ENCODE measurements around the gene ARID1A. TPM values are rescaled to one million over a fixed set of nuclear protein-coding genes. Genes with fewer than 3 reads are reported as not detected.

The ARID1A gene
- total and polyA plus RNA-seq, 9 of the 15 experiments (the other 6 are each of a cell fraction or from before 2014, with no cell fraction given), result 8.3 to 88.3 (median 22.5) TPM

DNA sequence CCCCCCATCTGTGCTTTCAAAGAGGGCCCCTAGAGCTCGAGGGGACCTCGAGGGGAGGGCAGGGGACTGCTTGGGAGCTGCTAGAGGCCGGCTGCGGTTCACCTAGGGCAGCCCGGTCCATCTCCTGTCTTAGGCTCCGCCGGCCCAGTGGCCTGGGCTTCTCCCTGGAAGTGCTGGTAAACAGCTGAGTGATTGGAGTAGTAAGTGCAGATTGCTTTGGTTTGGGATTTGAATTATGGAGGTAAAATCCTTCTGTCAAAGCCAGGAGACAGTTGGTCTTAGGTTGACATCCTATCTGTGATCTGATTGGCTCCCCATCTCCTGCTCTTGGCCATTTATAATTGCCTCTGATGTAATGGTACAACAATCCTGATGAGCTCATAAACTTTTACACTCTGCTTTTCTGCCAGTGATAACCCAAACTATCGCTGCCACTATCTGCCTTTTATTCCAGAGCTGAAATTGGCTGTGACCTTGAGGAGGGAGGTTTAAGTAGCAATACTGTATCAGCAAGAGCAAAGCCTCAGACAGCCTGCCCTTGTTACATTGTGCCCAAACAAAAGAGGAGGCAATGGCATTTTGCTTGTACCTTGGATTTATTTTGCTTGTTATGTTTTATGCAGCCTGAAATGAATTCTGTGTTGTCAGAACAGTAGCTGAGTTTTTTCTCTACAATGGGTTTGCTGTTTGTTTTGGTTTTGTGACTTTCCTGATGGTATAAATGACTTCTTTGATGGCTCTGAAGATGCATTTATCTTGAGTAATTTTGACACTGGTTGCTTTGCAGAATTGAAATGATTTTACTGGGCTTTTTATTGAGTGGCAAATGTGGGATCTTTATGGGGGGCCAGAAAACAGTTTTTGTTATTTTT is 2.4 kb downstream of the ARID1A start (continued):
- TF ChIP-seq PRMT5 (CRISPR knock-in tag; IDR thresholded peaks at IDR 0.05), result no peak
- no peak for TF ChIP-seq ETV6 (IDR thresholded peaks at IDR 0.05; ENCODE audit: borderline replicate concordance in 1 of 2, low read depth in 2 of 2, low read length in 1 of 2)
- no peak; the same call in 1 of the 2 replicates for TF ChIP-seq ETV6 (CRISPR knock-in tag; IDR thresholded peaks at IDR 0.05; ENCODE audit: borderline replicate concordance)
- TF ChIP-seq PTTG1 (tag; IDR thresholded peaks at IDR 0.05; ENCODE audit: low read depth), result no peak
- TF ChIP-seq JUN (IDR thresholded peaks at IDR 0.05; ENCODE audit: borderline replicate concordance, low read depth, low read length), result peak; percentile 99
- peak; percentile 97 for TF ChIP-seq JUN (CRISPR knock-in tag; IDR thresholded peaks at IDR 0.05; ENCODE audit: borderline replicate concordance)
- TF ChIP-seq, protein P1, sequence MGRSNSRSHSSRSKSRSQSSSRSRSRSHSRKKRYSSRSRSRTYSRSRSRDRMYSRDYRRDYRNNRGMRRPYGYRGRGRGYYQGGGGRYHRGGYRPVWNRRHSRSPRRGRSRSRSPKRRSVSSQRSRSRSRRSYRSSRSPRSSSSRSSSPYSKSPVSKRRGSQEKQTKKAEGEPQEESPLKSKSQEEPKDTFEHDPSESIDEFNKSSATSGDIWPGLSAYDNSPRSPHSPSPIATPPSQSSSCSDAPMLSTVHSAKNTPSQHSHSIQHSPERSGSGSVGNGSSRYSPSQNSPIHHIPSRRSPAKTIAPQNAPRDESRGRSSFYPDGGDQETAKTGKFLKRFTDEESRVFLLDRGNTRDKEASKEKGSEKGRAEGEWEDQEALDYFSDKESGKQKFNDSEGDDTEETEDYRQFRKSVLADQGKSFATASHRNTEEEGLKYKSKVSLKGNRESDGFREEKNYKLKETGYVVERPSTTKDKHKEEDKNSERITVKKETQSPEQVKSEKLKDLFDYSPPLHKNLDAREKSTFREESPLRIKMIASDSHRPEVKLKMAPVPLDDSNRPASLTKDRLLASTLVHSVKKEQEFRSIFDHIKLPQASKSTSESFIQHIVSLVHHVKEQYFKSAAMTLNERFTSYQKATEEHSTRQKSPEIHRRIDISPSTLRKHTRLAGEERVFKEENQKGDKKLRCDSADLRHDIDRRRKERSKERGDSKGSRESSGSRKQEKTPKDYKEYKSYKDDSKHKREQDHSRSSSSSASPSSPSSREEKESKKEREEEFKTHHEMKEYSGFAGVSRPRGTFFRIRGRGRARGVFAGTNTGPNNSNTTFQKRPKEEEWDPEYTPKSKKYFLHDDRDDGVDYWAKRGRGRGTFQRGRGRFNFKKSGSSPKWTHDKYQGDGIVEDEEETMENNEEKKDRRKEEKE (IDR thresholded peaks at IDR 0.05; ENCODE audit: borderline replicate concordance in 1 of 2, control insufficient read depth in 1 of 2, low read depth in 2 of 2, low read length in 1 of 2), result 0 out of 4 replicates have a peak, but pooled peaks of 1 of the 2 experiments have one; percentile 43
- TF ChIP-seq, protein P2, sequence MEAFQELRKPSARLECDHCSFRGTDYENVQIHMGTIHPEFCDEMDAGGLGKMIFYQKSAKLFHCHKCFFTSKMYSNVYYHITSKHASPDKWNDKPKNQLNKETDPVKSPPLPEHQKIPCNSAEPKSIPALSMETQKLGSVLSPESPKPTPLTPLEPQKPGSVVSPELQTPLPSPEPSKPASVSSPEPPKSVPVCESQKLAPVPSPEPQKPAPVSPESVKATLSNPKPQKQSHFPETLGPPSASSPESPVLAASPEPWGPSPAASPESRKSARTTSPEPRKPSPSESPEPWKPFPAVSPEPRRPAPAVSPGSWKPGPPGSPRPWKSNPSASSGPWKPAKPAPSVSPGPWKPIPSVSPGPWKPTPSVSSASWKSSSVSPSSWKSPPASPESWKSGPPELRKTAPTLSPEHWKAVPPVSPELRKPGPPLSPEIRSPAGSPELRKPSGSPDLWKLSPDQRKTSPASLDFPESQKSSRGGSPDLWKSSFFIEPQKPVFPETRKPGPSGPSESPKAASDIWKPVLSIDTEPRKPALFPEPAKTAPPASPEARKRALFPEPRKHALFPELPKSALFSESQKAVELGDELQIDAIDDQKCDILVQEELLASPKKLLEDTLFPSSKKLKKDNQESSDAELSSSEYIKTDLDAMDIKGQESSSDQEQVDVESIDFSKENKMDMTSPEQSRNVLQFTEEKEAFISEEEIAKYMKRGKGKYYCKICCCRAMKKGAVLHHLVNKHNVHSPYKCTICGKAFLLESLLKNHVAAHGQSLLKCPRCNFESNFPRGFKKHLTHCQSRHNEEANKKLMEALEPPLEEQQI (IDR thresholded peaks at IDR 0.05), result no peak
- TF ChIP-seq, protein P3, sequence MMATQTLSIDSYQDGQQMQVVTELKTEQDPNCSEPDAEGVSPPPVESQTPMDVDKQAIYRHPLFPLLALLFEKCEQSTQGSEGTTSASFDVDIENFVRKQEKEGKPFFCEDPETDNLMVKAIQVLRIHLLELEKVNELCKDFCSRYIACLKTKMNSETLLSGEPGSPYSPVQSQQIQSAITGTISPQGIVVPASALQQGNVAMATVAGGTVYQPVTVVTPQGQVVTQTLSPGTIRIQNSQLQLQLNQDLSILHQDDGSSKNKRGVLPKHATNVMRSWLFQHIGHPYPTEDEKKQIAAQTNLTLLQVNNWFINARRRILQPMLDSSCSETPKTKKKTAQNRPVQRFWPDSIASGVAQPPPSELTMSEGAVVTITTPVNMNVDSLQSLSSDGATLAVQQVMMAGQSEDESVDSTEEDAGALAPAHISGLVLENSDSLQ (IDR thresholded peaks at IDR 0.05), result peak; percentile 92
- TF ChIP-seq, protein P4, sequence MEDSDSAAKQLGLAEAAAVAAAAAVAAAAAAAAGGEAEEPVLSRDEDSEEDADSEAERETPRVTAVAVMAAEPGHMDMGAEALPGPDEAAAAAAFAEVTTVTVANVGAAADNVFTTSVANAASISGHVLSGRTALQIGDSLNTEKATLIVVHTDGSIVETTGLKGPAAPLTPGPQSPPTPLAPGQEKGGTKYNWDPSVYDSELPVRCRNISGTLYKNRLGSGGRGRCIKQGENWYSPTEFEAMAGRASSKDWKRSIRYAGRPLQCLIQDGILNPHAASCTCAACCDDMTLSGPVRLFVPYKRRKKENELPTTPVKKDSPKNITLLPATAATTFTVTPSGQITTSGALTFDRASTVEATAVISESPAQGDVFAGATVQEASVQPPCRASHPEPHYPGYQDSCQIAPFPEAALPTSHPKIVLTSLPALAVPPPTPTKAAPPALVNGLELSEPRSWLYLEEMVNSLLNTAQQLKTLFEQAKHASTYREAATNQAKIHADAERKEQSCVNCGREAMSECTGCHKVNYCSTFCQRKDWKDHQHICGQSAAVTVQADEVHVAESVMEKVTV (CRISPR knock-in tag; IDR thresholded peaks at IDR 0.05), result no peak
- TF ChIP-seq ZBTB1 (CRISPR knock-in tag; IDR thresholded peaks at IDR 0.05; ENCODE audit: borderline replicate concordance, low read depth), result no peak
- peak; percentile 69; the same call in 1 of the 2 replicates for TF ChIP-seq SUPT5H (IDR thresholded peaks at IDR 0.05)
- TF ChIP-seq ETV5 (CRISPR knock-in tag; IDR thresholded peaks at IDR 0.05; ENCODE audit: low read depth), result no peak
- TF ChIP-seq PCBP1 (IDR thresholded peaks at IDR 0.05; ENCODE audit: low read depth, low read length, poor library complexity, severe bottlenecking), result no peak
- TF ChIP-seq HLTF (IDR thresholded peaks at IDR 0.05), result 0 out of 2 replicates have a peak, but pooled peaks have one; percentile 28

Measured in K562 (cell line).